Lung (tissue), 12 donors: ENCODE data around the gene SLC25A48. TPM values are rescaled to one million over a fixed set of nuclear protein-coding genes. Genes with fewer than 3 reads are reported as not detected.

Experiments used
- ATAC-seq: fragments of 200-7000 bp; cut with Tn5 transposase; one replicate; pipeline ENCODE4 v1.9.1; 2020; ENCODE audit warnings: moderate number of reproducible peaks; ENCODE audit not compliant: insufficient read depth, low FRiP score
- DNase-seq, 3 donors: peaks; one replicate each; pipeline ENCODE4 v3.0.0-alpha.2; 2013 to 2017
- H3K27ac ChIP-seq, 2 donors: one replicate each; pipeline ENCODE4 v1.5.1; 2013; ENCODE audit warnings: mild to moderate bottlenecking in 2 of 2, moderate library complexity in 2 of 2, control low read depth in 1 of 2, inconsistent platforms in 1 of 2, low read depth in 1 of 2, low read length in 1 of 2
- H3K27me3 ChIP-seq, 3 donors: one replicate each; pipeline ENCODE4 v1.5.1; 2013; ENCODE audit warnings: low read length in 2 of 3; ENCODE audit not compliant: control insufficient read depth in 3 of 3, insufficient read depth in 3 of 3
- H3K36me3 ChIP-seq, 4 donors: one replicate each; pipeline ENCODE4 v1.5.1; 2013; ENCODE audit warnings: low read length in 4 of 4, mild to moderate bottlenecking in 1 of 4, moderate library complexity in 1 of 4; ENCODE audit not compliant: control insufficient read depth in 4 of 4, insufficient read depth in 4 of 4
- H3K4me1 ChIP-seq, 5 donors: one replicate each; pipeline ENCODE4 v1.5.1; 2013; ENCODE audit warnings: low read length in 5 of 5, mild to moderate bottlenecking in 2 of 5, moderate library complexity in 1 of 5; ENCODE audit not compliant: control insufficient read depth in 5 of 5, insufficient read depth in 5 of 5
- H3K4me3 ChIP-seq: one replicate; pipeline ENCODE4 v1.5.1; 2013; ENCODE audit warnings: mild to moderate bottlenecking, control low read depth, moderate library complexity
- H3K9ac ChIP-seq, 2 donors: one replicate each; pipeline ENCODE4 v1.5.1; 2013; ENCODE audit warnings: low read length in 2 of 2, control low read depth in 1 of 2; ENCODE audit not compliant: insufficient read depth in 1 of 2
- H3K9me3 ChIP-seq, 4 donors: one replicate each; pipeline ENCODE4 v1.5.1; 2013; ENCODE audit warnings: low read length in 3 of 4, mild to moderate bottlenecking in 1 of 4, moderate library complexity in 1 of 4; ENCODE audit not compliant: control insufficient read depth in 4 of 4, insufficient read depth in 3 of 4
- CTCF ChIP-seq: IDR thresholded peaks from 2 replicates; pipeline ENCODE4 v1.5.1; 2012; ENCODE audit warnings: mild to moderate bottlenecking; ENCODE audit errors: control extremely low read depth, extremely low read depth
- WGBS, 2 donors: extraction: QIAGEN DNeasy Blood & Tissue Kit; methylation state at CpG; one replicate each; pipeline ENCODE4 v1.1.7; 2013; 5-methylcytosine and 5-hydroxymethylcytosine counted together
- polyA plus RNA-seq, 2 donors: library from polyadenylated mRNA; stranded (reverse); fragments of 200-250 nt; gene quantifications; one replicate each; pipeline ENCODE4 v1.2.1, GENCODE V29; 2013
- total RNA-seq, 2 donors: library from RNA; depleted of rRNA in 1 of 2; stranded (reverse); fragments of >200 nt in 1 of 2; gene quantifications; one replicate each; pipeline ENCODE4 v1.2.1, GENCODE V29; 2014 to 2021
- donor health status: control.
- donor health status: control.
- donor health status: Bipolar disorder and iron deficiency.
- donor health status: healthy.
- donor health status: DM: yes; HTN: yes; CAD: no.

Gene SLC25A48
- total and polyA plus RNA-seq, 4 donors: not detected

GRCh38 chr5:135930029-135930948, 95.8 kb downstream of the SLC25A48 start:
- no peak for ATAC-seq
- H3K9ac ChIP-seq: no peak overlapping the region
- DNase-seq: peak in 2 of 3 donors; percentile 25 to 44
- H3K36me3 ChIP-seq: no peaks in the 10 kb centered on the region
- peaks cover 0 to 3% (median 0%) of the 10 kb centered on the region in 4 donors for H3K9me3 ChIP-seq
- peaks cover 0 to 5% (median 0%) of the 10 kb centered on the region in 5 donors for H3K4me1 ChIP-seq
- H3K27ac ChIP-seq: no peak overlapping the region
- no peak for TF ChIP-seq CTCF
- H3K4me3 ChIP-seq: peak overlapping the region; percentile 0
- H3K27me3 ChIP-seq: peaks cover 3 to 54% (median 43%) of the 10 kb centered on the region in 3 donors
- 3 to 4% methylated on average over 89 to 99 of the region's 99 CpGs for WGBS, 2 donors

- ATAC-seq (no peak), DNase-seq (no peak)
- 25 to 34% methylated on average over 18 of the region's 18 CpGs for WGBS, 2 donors
- Histone ChIP-seq H3K9ac (no peak overlapping the region), H3K4me1 (peaks cover 0 to 5% (median 0%) of the 10 kb centered on the region in 5 donors), H3K36me3 (no peaks in the 10 kb centered on the region), H3K27ac (no peak overlapping the region), H3K27me3 (peaks cover 3 to 53% (median 43%) of the 10 kb centered on the region in 3 donors), H3K9me3 (peaks cover 0 to 3% (median 0%) of the 10 kb centered on the region in 4 donors), H3K4me3 (no peak overlapping the region)
- TF ChIP-seq CTCF: no peak
Measured at GRCh38 chr5:135930949-135931295, 96.5 kb downstream of the SLC25A48 start.

- H3K9me3 ChIP-seq: peaks cover 0 to 2% (median 0%) of the 10 kb centered on the region in 4 donors
- WGBS, 2 donors: 60 to 76% methylated on average over 3 of the region's 3 CpGs
- no peak for TF ChIP-seq CTCF
- H3K36me3 ChIP-seq: no peaks in the 10 kb centered on the region
- no peak for ATAC-seq
- H3K9ac ChIP-seq: no peak overlapping the region
- peak in 2 of 3 donors; percentile 60 to 72 for DNase-seq
- H3K27me3 ChIP-seq: peaks cover 3 to 23% (median 19%) of the 10 kb centered on the region in 3 donors
- no peak overlapping the region for H3K27ac ChIP-seq
- H3K4me1 ChIP-seq: peaks cover 0 to 29% (median 3%) of the 10 kb centered on the region in 5 donors
- no peak overlapping the region for H3K4me3 ChIP-seq
Measured at GRCh38 chr5:135934939-135935338, 100.5 kb downstream of the SLC25A48 start.
